M059J (cell line): Measurements from ENCODE around the gene RUNX2. TPM values are rescaled to one million over a fixed set of nuclear protein-coding genes. Genes with fewer than 3 reads are reported as not detected.

ENCODE experiments used
- DNase-seq: peaks from one replicate; pipeline ENCODE4 v3.0.0-alpha.2; 2012; ENCODE audit warnings: low read depth
- total RNA-seq: library from RNA; depleted of rRNA; stranded (reverse); fragments of >200 nt; shearing (Covaris generic); gene quantifications from 2 replicates; pipeline ENCODE4 v1.2.3, GENCODE V29; 2014

The RUNX2 gene
- total RNA-seq, 1 experiment from 2014 or later, result 37.2 TPM

DNA sequence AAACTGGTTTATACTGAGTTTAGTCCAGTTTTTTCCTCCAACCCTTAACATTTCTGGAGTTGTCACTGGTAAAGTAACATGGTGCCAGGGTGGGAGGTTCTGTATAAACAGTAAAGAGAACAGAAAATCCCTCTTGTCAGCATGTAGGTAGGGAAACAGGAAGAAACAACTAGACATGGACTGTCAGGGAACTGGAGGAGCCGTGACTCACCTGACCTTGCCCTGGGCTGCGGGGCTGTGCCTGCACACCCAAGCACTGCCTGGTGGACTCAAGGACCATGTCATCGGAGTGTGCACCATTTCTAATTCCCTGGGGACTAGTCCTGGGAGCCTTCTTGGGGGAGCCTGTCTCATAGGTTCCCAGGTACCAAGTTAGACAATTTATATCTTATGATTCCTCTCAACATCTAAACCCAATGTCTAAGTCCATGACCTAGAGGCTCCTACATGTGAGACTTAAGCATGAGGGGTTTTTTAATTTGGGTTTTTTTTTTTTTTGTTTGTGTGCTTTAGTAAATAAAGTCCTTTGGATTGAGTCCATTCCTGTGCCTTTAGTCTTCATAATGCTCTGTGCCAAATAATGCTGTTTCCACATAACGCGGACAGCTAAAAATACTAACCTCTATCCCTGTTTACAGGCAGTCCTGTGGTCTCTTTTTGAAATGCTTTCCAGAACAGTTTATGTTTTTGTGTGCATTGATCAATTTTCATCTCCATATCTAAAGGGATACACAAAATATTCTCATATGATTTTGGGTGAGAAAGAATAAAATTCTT lies 186.5 kb downstream of the RUNX2 start:
- DNase-seq, result peak; percentile 79

DNA sequence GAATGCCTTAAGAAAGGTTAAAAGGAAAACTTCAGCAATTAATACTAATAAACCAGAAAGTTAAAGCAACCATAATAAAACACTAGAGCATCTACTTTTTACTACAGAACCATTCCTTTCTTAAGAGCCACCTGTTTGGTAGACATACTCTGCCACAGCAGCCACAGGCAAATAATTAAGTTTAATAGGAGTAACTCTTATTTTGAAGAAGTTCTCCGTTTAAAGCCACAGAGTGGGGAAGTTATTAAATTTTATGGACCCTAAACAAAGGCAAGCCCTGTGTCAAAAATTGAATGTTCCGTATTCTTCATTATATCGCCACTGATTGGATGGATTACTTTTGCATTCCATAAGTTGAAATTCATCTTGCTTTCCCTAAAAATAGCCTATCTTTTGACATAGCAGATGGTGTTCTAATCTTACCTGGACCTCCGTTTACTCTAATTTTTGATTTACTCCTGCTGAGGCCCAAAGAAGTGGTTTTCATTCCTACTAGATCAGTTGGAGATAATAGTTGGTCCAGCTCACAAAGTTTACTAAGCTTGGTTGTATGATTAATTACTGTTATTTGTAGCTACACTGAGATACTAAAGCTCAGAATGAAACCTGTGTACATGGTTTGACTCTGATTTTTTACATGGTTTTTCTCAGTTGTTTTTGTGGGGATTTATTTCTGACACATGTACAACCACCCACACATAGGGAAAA lies 190.0 kb downstream of the RUNX2 start:
- DNase-seq, result no peak

DNA sequence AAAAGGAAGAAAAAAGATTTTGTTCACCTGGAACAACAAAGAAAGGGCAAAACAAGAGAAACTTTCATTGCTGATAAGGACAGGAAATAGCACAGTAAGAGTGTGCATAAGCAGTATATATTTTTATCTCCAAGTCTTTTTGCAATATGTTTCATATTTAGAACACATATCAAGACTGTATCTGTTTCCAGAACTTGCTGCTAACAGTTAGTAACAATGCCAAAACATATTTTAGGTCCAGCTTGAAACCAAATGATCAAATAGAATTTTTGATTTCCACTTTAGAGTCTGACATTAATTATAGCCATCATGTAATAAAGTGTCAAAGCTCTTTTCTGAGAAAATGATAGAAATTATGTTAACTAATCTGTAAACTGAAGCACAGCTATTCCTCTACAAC lies 193.1 kb downstream of the RUNX2 start:
- no peak for DNase-seq

DNA sequence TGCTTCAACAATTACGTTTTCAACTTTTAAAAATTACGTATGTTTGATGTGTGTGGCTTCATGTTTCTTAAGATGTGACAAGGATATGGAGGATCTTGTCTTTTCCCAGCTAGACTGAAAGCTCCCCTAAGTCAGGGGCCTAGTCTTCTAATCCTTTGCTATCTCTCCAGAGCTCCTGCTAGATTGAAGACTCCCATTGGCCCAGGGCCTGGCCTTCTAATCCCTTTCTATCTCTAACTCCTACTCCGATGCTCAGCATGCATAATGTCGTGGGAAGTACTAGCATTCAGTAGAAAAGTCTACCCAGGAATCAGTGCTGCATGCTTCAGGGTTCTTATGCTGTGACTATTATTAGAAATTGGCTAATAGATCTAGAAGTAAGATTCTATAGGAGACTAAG lies 194.4 kb downstream of the RUNX2 start:
- no peak for DNase-seq

DNA sequence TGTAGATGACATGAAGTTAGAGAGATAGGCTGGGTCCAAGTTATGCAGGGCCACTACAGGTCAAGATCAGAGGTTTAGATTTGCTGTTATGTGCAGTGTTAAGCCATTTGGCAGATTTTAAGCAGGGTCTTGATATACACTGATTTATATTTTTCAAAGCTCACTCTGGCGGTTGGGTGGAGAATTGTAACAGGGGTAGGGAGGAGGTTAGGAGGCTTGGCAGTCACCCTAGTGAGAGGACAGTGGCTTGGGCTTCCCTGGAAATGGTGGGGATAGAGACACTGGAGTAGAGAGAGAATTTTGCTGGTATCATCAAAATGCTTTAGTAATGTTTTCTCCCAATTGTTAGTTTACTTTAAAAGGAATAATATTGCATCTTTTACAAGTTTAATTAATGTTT lies 199.1 kb downstream of the RUNX2 start:
- no peak for DNase-seq

DNA sequence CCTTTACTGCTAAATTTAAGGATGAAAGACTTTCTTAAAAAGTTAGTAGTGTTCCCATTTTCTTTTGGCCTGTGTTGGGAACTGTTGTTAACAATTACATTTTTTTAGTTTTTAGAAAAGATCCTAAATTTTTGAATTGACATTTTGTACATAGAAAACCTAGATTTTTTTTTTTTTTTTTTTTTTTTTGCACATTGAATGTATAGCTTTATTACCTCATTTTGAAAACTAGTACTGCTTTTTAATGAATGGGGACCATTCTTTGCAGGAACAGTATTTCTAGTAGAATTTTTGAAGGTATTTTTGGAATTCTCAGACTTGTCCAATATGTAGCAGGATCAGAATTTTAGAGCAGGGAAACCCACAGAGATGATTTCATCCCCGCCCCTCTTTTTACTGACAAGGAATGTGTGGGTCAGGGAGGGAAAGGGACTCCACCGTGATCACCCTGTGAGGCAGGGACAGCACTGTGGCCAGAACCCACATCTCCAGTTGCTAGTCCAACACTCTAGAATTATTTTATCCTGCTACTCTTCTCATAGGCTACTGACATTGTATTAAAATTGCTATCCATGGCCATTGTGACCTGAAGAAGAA lies 204.0 kb downstream of the RUNX2 start:
- DNase-seq, result no peak

DNA sequence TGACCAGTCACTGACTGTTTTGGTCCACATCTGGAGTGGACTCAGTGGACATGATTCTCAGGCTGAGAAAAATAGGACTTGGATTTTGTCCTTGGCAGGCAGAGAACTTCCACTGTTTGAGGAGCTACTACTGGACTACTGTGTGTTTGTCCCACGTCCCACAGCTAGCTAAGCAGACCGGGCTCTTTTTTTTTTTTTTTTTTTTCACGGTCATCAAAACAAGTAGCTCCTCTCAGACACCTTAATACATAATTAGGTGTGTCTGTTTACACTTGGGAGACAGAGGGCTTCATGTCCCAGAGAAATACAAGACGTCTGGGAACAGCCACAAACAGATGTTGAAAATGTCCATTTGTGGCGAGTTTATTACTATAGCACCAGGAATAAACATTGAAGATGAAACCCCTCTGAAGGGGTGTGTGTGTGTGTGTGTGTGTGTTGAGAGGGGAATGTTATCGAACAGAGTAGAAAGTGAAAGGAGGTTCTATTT lies 204.6 kb downstream of the RUNX2 start:
- DNase-seq, result no peak

DNA sequence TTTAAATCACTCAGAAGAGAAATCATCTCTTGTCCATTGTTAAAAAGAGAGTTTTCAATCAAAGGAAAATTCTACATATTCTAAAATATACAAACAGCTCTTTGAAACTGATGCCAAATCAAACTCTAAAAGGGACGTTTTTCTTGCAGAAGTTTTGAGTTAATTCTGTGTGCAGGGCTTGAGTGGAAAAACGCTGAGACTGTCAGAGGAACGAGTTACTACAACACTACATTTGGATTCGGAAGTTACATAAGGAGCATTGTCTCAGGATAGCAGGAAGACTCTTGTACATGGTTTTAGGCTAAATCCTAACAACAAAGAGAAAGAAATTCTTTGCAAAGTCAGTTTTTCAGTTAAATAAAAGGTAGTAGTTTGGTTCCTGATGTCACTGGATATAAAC lies 205.3 kb downstream of the RUNX2 start:
- DNase-seq, result no peak

DNA sequence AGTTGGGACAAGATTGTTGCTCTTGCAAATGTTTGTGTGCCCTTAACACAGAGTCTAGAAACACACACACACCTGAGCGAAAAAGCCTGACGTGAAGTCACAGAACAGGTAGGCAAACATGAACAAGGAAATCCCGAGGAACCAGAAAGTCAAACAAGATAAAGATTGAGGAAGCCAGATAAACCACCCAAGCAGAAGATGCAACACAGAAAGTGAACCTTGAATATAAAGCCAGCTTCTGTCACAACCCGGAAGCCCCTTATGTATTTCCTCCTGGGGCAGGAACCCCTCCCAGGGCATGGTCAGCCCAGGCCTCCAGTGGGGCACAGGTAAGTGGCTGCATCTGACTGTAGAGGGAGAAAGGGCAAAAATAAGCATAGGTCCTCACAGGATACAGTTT lies 207.8 kb downstream of the RUNX2 start:
- DNase-seq, result no peak

DNA sequence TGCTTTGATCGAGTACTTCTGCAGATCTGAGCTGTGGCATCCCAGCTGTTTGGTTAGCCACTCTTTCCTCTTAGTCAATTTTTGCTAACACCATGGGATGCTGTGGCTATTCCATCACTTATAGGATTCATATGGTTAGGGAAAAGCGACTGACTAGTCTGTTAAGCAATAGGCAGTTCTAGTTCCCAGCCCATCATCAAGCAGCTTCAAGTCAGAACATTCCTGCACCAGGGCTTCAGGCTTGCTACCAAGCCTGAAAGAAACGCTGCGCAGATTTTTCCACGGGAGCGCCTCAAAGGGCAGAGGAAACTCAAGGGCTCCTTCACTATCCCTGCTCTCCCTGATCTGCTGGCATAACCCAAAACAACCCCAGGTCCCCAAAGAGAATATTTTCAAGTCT lies 209.4 kb downstream of the RUNX2 start:
- no peak for DNase-seq

DNA sequence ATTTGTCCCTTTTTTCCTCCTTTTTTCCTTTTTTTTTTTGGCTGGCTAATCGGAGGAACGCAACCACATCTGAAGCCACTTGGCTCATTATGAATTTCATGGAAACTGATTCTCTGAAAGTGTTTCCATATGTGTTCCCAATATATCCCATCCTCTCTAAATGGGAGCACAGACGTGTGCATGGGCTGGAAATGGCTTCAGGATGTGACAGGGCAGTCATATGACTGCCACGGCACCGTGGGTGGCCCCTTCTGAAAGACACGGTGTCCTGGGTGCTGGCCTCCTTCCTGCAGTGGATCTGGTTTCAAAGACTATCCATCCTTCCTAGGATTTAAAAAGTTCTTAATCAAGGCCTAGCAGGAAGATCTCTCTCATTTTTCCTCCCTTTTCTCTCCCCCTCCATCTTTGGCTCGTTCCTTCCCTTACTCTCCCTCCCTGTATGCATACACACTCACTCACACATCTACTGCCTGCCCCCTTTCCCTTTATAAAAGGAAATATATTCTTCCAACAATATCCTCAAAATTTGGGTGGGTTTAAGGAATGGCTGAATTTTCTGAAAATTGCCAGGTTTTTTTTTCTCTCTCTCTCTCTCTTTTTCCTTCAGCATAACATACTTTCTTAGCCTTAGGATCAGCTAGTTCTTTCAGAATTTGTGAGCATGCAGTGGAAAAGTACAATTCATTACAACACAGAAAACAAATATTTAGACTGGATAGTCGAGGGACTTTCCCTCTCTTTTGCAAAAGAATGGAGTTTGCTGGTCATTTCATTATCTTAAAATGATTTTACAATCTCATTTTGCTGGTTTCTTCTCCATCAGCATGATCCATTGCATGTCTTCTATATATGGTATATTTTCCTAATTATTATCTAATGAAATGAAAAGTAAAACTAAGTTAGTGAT lies 210.8 kb downstream of the RUNX2 start:
- no peak for DNase-seq

DNA sequence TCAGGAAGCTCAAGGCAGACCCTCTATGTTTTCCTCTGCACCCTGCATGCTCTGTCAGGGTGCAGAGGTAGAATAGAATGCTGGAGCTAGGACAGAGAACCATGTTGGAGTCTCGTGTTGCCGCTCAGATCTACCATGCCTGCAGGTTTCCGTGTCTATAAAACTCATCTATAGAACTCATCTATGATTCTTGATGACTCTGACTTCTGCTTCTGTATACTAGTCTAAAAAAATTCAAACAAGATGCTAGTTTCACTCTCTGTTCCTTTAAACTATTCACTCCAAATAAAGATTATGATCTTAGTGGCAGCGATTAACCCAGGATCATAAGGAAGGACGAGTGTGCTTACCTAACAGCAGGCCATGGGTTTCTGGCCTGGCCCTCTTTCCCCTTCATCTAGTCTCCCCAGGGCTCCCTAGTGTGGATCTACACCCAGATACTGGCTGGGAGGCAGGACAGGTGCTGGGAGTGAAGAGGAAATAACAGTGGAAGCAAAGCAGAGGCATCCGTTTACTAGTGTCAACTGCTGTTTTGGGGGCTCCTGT lies 212.3 kb downstream of the RUNX2 start:
- no peak for DNase-seq

DNA sequence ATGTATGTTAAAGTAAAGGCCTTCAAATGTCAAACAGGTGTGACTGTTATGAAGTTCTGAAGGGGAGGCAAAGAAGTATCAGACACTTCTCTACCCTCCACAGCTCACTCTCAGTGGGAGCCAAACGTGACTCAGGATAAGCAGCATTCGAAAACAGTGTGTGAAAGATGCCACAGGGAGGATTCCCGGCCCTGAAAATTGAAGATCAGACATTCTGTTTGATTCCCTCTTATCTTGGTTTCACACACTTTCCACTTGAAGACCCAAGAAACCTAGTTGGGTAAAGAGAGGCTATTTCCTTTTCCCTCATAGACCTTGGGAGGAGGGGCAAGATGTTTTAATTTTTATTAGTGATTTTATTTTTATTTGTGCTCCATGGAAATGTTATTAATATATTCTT lies 213.8 kb downstream of the RUNX2 start:
- no peak for DNase-seq

DNA sequence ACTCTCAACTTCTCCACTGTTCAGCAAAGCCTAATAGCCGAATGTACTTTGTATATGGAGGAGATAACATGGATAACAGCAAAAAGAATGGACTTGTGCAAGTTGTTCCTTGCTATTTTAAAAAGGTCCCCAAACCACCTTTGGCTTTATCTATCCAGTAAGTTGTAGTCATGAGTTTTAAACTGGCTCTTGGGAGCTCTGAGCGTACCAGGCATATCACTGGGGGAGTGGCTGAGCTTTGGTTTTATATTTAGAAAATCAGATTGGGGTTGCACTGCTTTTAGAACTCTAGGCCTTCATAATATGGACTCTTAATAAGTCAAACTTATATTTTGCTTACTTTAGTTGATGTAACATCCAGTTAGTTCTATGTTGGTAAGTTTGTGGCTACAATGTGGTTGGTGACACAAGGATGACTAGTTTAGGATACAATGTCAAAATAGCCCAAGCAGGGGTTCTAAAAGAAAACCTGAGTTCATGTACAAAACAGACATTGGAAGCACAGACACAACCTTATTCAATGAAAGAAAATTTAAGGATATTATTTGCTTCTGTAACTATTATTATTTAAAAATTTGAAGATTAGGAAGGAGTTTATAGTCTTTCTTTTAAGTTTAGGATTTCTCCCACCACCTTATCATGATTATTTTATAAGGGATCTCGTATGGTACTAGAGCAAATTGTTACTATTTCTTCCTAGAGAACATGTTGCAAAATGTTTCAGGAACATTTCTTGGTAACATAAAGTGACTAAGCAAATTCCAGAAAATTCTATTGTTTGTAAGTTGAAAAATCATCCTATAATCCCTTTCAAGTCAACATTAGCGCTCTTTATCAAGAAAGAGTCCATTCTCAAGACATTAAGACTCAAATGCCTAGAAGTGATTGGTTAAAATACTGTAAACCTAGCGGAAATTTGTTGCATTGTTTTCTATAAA lies 215.4 kb downstream of the RUNX2 start:
- DNase-seq, result peak; percentile 87

DNA sequence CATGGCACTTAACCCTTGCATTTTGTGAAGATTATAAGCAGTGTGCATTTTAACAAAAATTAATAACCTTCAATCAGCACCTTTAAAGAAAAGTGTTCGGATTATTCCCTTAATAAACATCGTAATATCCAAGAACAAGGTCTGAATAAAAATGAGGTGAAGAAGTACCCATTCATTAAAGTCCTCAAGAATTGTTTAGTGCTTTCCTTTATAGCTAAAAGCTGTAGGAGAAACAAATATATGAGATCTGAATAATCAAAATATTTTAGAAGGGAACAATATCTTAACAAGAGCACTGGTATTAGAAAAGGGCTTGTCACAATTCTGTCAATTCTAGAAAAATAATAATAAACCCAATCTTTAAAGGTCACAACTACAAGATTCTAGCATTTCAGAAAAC lies 217.3 kb downstream of the RUNX2 start:
- no peak for DNase-seq

DNA sequence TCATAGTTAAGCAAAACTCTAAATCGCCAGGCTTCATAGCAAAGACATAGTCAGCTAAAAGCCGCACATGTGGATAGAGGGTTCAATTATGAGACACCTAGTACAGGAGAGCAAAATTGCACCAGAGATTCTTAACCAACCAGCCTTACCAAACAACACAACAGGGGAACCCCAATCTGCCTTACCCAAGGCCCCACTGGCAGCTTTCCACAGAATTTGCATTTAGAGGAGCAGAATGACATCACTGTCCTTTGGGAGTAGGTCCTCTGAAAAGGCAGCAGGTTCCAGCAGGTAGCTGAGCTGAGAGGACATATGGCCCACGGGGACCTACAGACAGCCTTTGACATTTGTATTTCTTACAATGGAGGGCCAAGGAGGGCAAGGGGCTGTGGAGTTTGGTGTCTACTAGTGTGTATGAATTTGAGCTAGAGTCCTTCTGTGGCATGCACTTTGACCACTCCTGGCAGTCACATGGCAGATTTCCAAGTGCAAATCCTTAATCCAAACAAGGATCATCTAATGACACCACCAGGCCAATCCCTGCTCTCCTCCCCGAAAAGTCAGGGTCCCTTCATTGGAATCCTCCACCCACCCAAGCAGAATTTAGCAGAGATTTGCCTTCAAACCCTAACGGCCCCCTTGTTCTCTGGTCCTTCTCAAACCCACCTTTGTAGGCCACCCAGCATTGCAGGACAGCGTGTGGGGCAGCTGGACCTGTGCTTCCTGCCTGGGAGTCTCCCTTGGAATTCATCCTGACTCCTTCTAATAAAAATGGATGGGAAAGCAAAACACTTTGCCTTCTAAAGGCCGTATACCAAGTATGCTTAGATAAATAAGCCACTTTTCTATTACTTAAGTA lies 220.8 kb downstream of the RUNX2 start:
- DNase-seq, result peak; percentile 56

DNA sequence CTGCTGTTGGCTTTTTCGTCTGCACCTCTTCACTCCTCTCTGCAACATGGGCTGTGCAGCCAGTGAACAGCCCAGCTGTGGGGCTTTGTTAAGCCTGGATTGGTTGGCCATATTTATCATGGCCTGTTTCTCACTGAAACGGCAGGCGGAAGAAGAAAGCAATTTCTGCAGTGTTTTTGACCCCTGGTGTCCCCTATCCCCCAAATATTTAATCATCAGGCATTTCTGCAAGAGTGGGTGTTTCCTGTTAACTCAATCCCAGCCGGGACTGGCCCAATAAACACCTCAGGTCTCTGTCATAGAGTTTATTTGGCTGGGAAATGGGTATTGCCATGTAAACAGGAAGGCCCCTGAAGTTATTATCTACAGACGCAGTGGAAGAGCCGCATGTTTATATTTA lies 224.4 kb downstream of the RUNX2 start:
- no peak for DNase-seq

DNA sequence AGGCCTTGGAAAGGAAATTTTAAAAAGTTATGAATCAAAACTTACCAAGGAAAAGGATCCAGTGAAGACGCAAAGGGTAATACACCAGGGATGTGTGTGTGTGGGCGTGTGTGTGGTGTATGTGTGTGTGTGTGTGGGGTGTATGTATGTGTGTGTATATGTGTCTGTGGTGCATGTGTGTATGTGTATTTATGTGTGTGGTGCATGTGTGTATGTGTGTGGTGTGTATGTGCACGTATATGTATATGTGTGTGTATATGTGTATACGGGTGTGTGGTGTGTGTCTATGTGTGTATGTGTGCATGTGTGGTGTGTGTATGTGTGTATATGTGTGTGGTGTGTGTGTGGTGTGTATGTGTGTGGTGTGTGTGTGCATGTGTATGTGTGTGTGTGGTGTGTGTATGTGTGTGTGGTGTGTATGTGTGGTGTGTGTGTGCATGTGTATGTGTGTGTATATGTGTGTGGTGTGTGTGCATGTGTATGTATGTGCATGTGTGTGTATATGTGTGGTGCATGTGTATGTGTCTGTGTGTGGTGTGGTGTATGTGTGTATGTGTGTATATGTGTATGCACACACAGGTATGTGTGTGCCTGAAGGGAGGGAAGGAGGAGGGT lies 225.7 kb downstream of the RUNX2 start:
- no peak for DNase-seq

DNA sequence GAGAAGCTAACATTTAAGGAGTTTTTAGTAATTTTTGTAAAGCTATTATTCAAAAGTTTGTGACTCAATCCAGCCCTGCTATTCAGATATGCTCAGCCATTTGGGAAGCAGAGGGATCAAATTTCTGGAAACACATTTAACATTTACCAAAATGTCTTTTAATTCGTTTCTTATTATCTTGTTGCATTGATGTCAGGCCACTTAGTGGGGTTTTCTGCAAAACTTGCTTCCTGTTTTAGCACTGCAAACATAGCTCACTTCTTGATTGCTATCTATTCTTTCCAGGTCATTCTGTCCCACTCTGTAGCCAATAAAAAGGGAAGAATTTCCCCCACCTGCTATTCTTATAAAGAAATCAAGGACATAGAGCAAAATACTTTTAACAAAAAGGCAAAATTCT lies 226.5 kb downstream of the RUNX2 start:
- peak; percentile 38 for DNase-seq
